ENCODE results near the gene CNPY1.

DNA sequence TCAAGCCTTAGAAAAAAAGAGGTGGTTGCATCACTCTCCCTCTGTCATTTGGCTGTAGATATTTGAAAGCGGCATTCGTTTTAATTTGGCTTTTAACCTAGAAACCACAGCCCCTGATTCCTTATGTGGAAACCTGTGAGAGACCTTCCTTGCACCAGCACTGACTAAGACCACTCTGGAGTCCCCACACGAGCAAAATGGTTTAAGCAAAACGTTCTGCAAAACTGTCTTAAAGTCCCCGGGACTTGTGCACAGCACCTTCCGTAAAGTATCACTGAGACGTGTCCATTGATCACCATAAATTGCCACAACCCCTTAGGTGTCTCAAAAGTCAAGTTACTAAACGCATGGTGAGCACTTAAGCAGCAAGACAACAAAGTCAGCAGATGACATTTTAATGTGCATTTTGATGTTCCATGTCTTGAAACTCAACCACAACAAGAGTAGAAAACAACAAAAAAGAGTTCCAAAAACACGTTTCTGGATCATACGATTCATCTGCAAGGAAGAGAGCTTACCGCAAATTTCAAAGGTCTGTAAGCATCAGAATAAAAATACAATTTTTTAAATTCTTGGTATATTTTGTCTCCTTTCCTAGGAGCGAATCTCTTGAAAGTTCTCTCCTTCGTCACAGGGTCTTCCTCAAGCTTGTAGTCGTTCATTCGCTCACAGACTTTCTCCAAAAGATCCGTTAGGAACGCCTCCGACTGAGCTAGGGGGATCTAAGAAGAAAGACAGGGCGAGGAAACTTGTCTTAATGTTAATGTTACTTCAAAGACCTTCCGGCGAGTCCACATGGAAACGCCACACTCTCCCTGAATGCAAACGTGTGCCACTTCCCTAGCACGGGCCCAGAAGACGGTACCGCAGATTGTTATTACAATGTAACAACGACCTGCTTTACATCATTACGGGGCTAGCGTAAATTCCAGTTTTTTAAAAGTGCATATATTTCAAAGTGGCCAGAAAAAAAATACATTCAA, 37.7 kb downstream of the CNPY1 start:
- TF ChIP-seq EP300 (IDR thresholded peaks at IDR 0.05; ENCODE audit: low read depth) (no peak), CTCF (IDR thresholded peaks at IDR 0.05) (no peak)
